Measurements from ENCODE around the gene ZNF423.
"Not testable (repeated sequence)": the region's sequence is repeated elsewhere in the genome, so short reads cannot be mapped to it uniquely, and the experiment has no call there.

ZNF423 gene

GRCh38 chr16:49688036-49688697, 167.7 kb downstream of the ZNF423 start:
- no peak for DNase-seq

- DNase-seq, result no peak
These were observed 168.4 kb downstream of the ZNF423 start for GRCh38 chr16:49687476-49688002.

GRCh38 chr16:49684696-49685095, 171.2 kb downstream of the ZNF423 start:
- no peak for DNase-seq

GRCh38 chr16:49682577-49683165, 173.2 kb downstream of the ZNF423 start:
- DNase-seq, result no peak

GRCh38 chr16:49681217-49681883, 174.6 kb downstream of the ZNF423 start:
- no peak for DNase-seq

GRCh38 chr16:49679095-49679494, 176.8 kb downstream of the ZNF423 start:
- DNase-seq, result no peak

GRCh38 chr16:49677661-49678060, 178.3 kb downstream of the ZNF423 start:
- not testable (repeated sequence) for DNase-seq

- DNase-seq, result peak; percentile 44
These were observed 180.5 kb downstream of the ZNF423 start for GRCh38 chr16:49675413-49675812.

- no peak for DNase-seq
These were observed 180.9 kb downstream of the ZNF423 start for GRCh38 chr16:49674990-49675389.

- no peak for DNase-seq
These were observed 181.5 kb downstream of the ZNF423 start for GRCh38 chr16:49674351-49674851.

- no peak for DNase-seq
These were observed 182.5 kb downstream of the ZNF423 start for GRCh38 chr16:49673442-49673841.

- peak; percentile 49 for DNase-seq
These were observed 183.2 kb downstream of the ZNF423 start for GRCh38 chr16:49672753-49673152.

- no peak for DNase-seq
These were observed 184.6 kb downstream of the ZNF423 start for GRCh38 chr16:49671333-49671732.

- DNase-seq, result no peak
These were observed 185.3 kb downstream of the ZNF423 start for GRCh38 chr16:49670627-49671026.

GRCh38 chr16:49665482-49666230, 190.3 kb downstream of the ZNF423 start:
- no peak for DNase-seq

- DNase-seq, result no peak
These were observed 191.4 kb downstream of the ZNF423 start for GRCh38 chr16:49664221-49665215.

- no peak for DNase-seq
These were observed 192.5 kb downstream of the ZNF423 start for GRCh38 chr16:49663081-49664065.

GRCh38 chr16:49662569-49662968, 193.3 kb downstream of the ZNF423 start:
- DNase-seq, result no peak

- no peak for DNase-seq
These were observed 194.3 kb downstream of the ZNF423 start for GRCh38 chr16:49661465-49662187.

GRCh38 chr16:49660626-49661025, 195.3 kb downstream of the ZNF423 start:
- no peak for DNase-seq

All from NCI-H2171 (cell line).